ENCODE results near the gene CTIF. TPM values are rescaled to one million over a fixed set of nuclear protein-coding genes. Genes with fewer than 3 reads are reported as not detected.
"Not testable (repeated sequence)": the region's sequence is repeated elsewhere in the genome, so short reads cannot be mapped to it uniquely, and the experiment has no call there.

Gene CTIF
- polyA plus RNA-seq, 3 donors, result 0.38 to 8.7 (median 1.2) TPM

DNA sequence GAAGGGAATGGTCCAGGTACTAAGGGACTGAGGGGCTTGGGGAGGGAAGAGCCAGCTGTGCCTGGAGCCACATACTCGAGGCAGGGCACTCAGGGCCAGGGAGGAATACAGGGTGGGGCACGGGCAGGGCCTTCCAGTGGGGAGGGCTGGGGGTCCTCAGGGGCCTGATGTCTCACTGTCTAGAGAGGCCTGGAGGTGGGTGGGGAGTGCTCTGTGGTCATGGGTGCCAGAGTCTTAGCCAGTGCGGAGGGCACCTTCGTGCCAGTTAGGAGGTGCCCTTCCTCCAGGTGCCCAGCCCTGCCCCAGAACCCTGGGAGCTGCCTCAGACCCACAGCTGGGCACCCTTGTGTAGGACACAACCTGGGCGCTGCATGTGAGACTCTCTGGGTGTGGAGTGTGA, 330.8 kb downstream of the CTIF start:
- Histone ChIP-seq H3K9me3 (replicated peaks in 1 of 2; ENCODE audit: control insufficient read depth in 1 of 2, insufficient read depth in 1 of 2, low read length in 2 of 2) (peaks cover 6 to 7% of the 10 kb centered on the region in 2 donors), H3K4me1 (ENCODE audit: control insufficient read depth in 1 of 2, insufficient read depth in 2 of 2, low read length in 2 of 2) (peaks cover 15 to 24% of the 10 kb centered on the region in 2 donors), H3K9ac (ENCODE audit: insufficient read depth, low read length, poor library complexity, severe bottlenecking) (peak overlapping the region; percentile 1), H3K27me3 (ENCODE audit: control insufficient read depth in 2 of 2, insufficient read depth in 2 of 2, low read length in 2 of 2) (no peaks in the 10 kb centered on the region), H3K36me3 (replicated peaks in 1 of 2; ENCODE audit: control insufficient read depth in 1 of 2, insufficient read depth in 2 of 2, low read length in 2 of 2) (no peaks in the 10 kb centered on the region), H2AFZ (ENCODE audit: insufficient read depth, low read depth, low read length, poor library complexity, severe bottlenecking) (no peak overlapping the region), H3K4me3 (replicated peaks in 1 of 3; ENCODE audit: low read depth in 2 of 3, low read length in 3 of 3) (no peak overlapping the region), H3K79me2 (ENCODE audit: insufficient read depth, low read length) (no peaks in the 10 kb centered on the region), H3K4me2 (replicated peaks; ENCODE audit: extremely low read depth, low read length, poor library complexity, severe bottlenecking) (no peak overlapping the region), H4K20me1 (ENCODE audit: insufficient read depth, low read length) (no peaks in the 10 kb centered on the region), H3K27ac (ENCODE audit: low read depth in 1 of 2, low read length in 2 of 2) (peak overlapping the region in 1 of 2 donors; percentile 45)
- Mint-ChIP-seq H3K27ac (peak overlapping the region in 4 of 7 donors; percentile 20 to 83 (median 74)), H3K4me1 (peaks cover 29% of the 10 kb centered on the region), H3K36me3 (no peaks in the 10 kb centered on the region), H3K9me3 (peaks cover 3 to 18% (median 10%) of the 10 kb centered on the region in 7 donors), H3K4me3 (no peak overlapping the region), H3K27me3 (ENCODE audit: low read depth in 3 of 3) (peaks cover 5 to 9% (median 6%) of the 10 kb centered on the region in 3 donors)
- WGBS (ENCODE audit: insufficient coverage), result 93% methylated on average over 3 of the region's 5 CpGs
- DNase-seq, result no peak
- intact Hi-C loops (cut with micrococcal nuclease), result loop anchor here in 1 of 2 donors (5.0 kb wide), 1 partner anchor 37 kb away; no protein-coding TSS in a partner anchor
- TF ChIP-seq, protein P1, sequence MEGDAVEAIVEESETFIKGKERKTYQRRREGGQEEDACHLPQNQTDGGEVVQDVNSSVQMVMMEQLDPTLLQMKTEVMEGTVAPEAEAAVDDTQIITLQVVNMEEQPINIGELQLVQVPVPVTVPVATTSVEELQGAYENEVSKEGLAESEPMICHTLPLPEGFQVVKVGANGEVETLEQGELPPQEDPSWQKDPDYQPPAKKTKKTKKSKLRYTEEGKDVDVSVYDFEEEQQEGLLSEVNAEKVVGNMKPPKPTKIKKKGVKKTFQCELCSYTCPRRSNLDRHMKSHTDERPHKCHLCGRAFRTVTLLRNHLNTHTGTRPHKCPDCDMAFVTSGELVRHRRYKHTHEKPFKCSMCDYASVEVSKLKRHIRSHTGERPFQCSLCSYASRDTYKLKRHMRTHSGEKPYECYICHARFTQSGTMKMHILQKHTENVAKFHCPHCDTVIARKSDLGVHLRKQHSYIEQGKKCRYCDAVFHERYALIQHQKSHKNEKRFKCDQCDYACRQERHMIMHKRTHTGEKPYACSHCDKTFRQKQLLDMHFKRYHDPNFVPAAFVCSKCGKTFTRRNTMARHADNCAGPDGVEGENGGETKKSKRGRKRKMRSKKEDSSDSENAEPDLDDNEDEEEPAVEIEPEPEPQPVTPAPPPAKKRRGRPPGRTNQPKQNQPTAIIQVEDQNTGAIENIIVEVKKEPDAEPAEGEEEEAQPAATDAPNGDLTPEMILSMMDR (IDR thresholded peaks at IDR 0.05), result no peak

DNA sequence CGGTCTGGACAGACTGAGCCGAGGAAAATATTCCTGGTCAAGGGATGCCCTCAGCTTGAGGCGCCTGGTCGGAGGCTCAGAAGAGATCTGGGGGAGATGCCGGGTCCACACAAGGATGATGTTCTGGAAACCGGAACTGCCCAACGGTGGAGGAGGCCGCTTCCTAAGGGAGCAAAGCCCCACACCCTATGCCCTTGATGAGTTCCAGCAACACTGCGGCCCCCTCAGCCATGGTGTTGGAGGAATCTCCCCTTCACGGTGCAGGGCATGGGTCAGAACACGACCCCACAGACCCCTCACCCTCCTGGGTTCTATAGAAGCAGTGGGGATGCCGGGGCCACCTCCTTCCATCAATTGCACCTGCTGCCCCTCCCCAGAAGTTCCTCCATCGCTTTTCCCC, 332.1 kb downstream of the CTIF start:
- H4K20me1 ChIP-seq (ENCODE audit: insufficient read depth, low read length); H3K4me3 ChIP-seq (replicated peaks in 1 of 3; ENCODE audit: low read depth in 2 of 3, low read length in 3 of 3); H3K36me3 Mint-ChIP-seq; H3K4me2 ChIP-seq (replicated peaks; ENCODE audit: extremely low read depth, low read length, poor library complexity, severe bottlenecking); intact Hi-C loops (cut with micrococcal nuclease); H3K27me3 ChIP-seq (ENCODE audit: control insufficient read depth in 2 of 2, insufficient read depth in 2 of 2, low read length in 2 of 2); DNase-seq; H3K9me3 ChIP-seq (replicated peaks in 1 of 2; ENCODE audit: control insufficient read depth in 1 of 2, insufficient read depth in 1 of 2, low read length in 2 of 2); H3K9ac ChIP-seq (ENCODE audit: insufficient read depth, low read length, poor library complexity, severe bottlenecking); H3K79me2 ChIP-seq (ENCODE audit: insufficient read depth, low read length); H3K4me3 Mint-ChIP-seq; H3K36me3 ChIP-seq (replicated peaks in 1 of 2; ENCODE audit: control insufficient read depth in 1 of 2, insufficient read depth in 2 of 2, low read length in 2 of 2); H2AFZ ChIP-seq (ENCODE audit: insufficient read depth, low read depth, low read length, poor library complexity, severe bottlenecking); H3K27ac ChIP-seq (ENCODE audit: low read depth in 1 of 2, low read length in 2 of 2): not testable (repeated sequence)
- peaks cover 2 to 11% (median 4%) of the 10 kb centered on the region in 7 donors for H3K9me3 Mint-ChIP-seq
- peaks cover 7 to 11% (median 9%) of the 10 kb centered on the region in 3 donors for H3K27me3 Mint-ChIP-seq (ENCODE audit: low read depth in 3 of 3)
- H3K4me1 ChIP-seq (ENCODE audit: control insufficient read depth in 1 of 2, insufficient read depth in 2 of 2, low read length in 2 of 2), result peaks cover 15 to 24% of the 10 kb centered on the region in 2 donors
- peak overlapping the region in 2 of 7 donors; percentile 57 to 83 for H3K27ac Mint-ChIP-seq
- H3K4me1 Mint-ChIP-seq, result peaks cover 33% of the 10 kb centered on the region
- 87% methylated on average over 2 of the region's 13 CpGs for WGBS (ENCODE audit: insufficient coverage)
